Right atrium auricular region (tissue), 2 donors: ENCODE data around the gene OAS3. TPM values are rescaled to one million over a fixed set of nuclear protein-coding genes. Genes with fewer than 3 reads are reported as not detected.

Experiments
- DNase-seq: peaks from one replicate; pipeline ENCODE4 v3.0.0-alpha.2; 2019; ENCODE audit warnings: low spot score
- H3K27ac ChIP-seq, 2 donors: fragments of 200-600 bp; sonication (generic); 1 replicate in 1 of 2; 2 replicates in 1 of 2; pipeline ENCODE4 v1.5.1; 2016 to 2019
- H3K27me3 ChIP-seq, 2 donors: fragments of 200-600 bp; sonication (generic); one replicate each; pipeline versions ENCODE4 v1.5.1 to v1.6.0; 2017 to 2019
- H3K36me3 ChIP-seq: fragments of 200-600 bp; sonication (generic); one replicate; pipeline ENCODE4 v1.5.1; 2016
- H3K4me1 ChIP-seq, 2 donors: fragments of 200-600 bp; sonication (generic); one replicate each; pipeline versions ENCODE4 v1.5.1 to v1.6.0; 2017 to 2019
- H3K4me3 ChIP-seq, 2 donors: fragments of 200-600 bp; sonication (generic); 1 replicate in 1 of 2; 2 replicates in 1 of 2; pipeline ENCODE4 v1.5.1; 2017 to 2019; ENCODE audit warnings: mild to moderate bottlenecking in 1 of 2, moderate library complexity in 1 of 2
- H3K9me3 ChIP-seq, 2 donors: fragments of 200-600 bp; sonication (generic); one replicate each; pipeline ENCODE4 v1.5.1; 2019
- CTCF ChIP-seq, 2 donors: fragments of 200-600 bp; sonication (generic); IDR thresholded peaks; one replicate each; pipeline ENCODE4 v1.5.1; 2019; ENCODE audit warnings: antibody characterized with exemption in 2 of 2
- total RNA-seq, 2 donors: library from RNA; depleted of rRNA; stranded (reverse); fragments of >200 nt; gene quantifications; one replicate each; pipeline ENCODE4 v1.1.0, GENCODE V29; 2016

Gene OAS3
- total RNA-seq, 2 donors from 2014 or later: 2.7 to 5.8 TPM

GRCh38 chr12:112997506-112997905 lies 59.2 kb downstream of the OAS3 start:
- Histone ChIP-seq H3K27ac (no peak overlapping the region), H3K27me3 (no peaks in the 10 kb centered on the region), H3K36me3 (peaks cover 19% of the 10 kb centered on the region), H3K4me3 (no peak overlapping the region), H3K9me3 (peaks cover 0 to 12% of the 10 kb centered on the region in 2 donors), H3K4me1 (no peaks in the 10 kb centered on the region)
- DNase-seq: no peak
- TF ChIP-seq CTCF (IDR thresholded peaks at IDR 0.05): no peak

- H3K27ac ChIP-seq: no peak overlapping the region
- DNase-seq: no peak
- no peak for TF ChIP-seq CTCF (IDR thresholded peaks at IDR 0.05)
- H3K36me3 ChIP-seq: peaks cover 19% of the 10 kb centered on the region
- no peaks in the 10 kb centered on the region for H3K4me1 ChIP-seq
- H3K4me3 ChIP-seq: no peak overlapping the region
- no peaks in the 10 kb centered on the region for H3K27me3 ChIP-seq
- H3K9me3 ChIP-seq: peaks cover 0 to 12% of the 10 kb centered on the region in 2 donors
These were observed 60.9 kb downstream of the OAS3 start for GRCh38 chr12:112998987-112999767.

GRCh38 chr12:113000433-113000832 lies 62.2 kb downstream of the OAS3 start:
- no peak overlapping the region for H3K27ac ChIP-seq
- no peaks in the 10 kb centered on the region for H3K27me3 ChIP-seq
- H3K4me1 ChIP-seq: no peaks in the 10 kb centered on the region
- no peak for DNase-seq
- H3K4me3 ChIP-seq: no peak overlapping the region
- H3K9me3 ChIP-seq: peaks cover 0 to 12% of the 10 kb centered on the region in 2 donors
- TF ChIP-seq CTCF (IDR thresholded peaks at IDR 0.05): no peak
- peaks cover 19% of the 10 kb centered on the region for H3K36me3 ChIP-seq

GRCh38 chr12:113002155-113002554 lies 63.9 kb downstream of the OAS3 start:
- peaks cover 18% of the 10 kb centered on the region for H3K36me3 ChIP-seq
- TF ChIP-seq CTCF (IDR thresholded peaks at IDR 0.05): no peak
- H3K27ac ChIP-seq: no peak overlapping the region
- no peaks in the 10 kb centered on the region for H3K27me3 ChIP-seq
- peaks cover 0 to 12% of the 10 kb centered on the region in 2 donors for H3K9me3 ChIP-seq
- no peaks in the 10 kb centered on the region for H3K4me1 ChIP-seq
- no peak for DNase-seq
- no peak overlapping the region for H3K4me3 ChIP-seq

- DNase-seq: no peak
- Histone ChIP-seq H3K27ac (no peak overlapping the region), H3K36me3 (peaks cover 22% of the 10 kb centered on the region), H3K27me3 (no peaks in the 10 kb centered on the region), H3K4me1 (no peaks in the 10 kb centered on the region), H3K4me3 (no peak overlapping the region), H3K9me3 (peaks cover 0 to 10% of the 10 kb centered on the region in 2 donors)
- no peak for TF ChIP-seq CTCF (IDR thresholded peaks at IDR 0.05)
These were observed 64.4 kb downstream of the OAS3 start for GRCh38 chr12:113002676-113003075.

- Histone ChIP-seq H3K9me3 (peaks cover 0 to under 1% of the 10 kb centered on the region in 2 donors), H3K36me3 (peaks cover 14% of the 10 kb centered on the region), H3K27me3 (no peaks in the 10 kb centered on the region), H3K4me1 (no peaks in the 10 kb centered on the region), H3K4me3 (no peak overlapping the region), H3K27ac (no peak overlapping the region)
- no peak for DNase-seq
- TF ChIP-seq CTCF (IDR thresholded peaks at IDR 0.05): no peak
These were observed 65.4 kb downstream of the OAS3 start for GRCh38 chr12:113003636-113004035.
